Middle frontal gyrus (tissue), 1 donor: ENCODE results near the gene SPEN.

ENCODE experiments used
- DNase-seq: peaks from one replicate; pipeline ENCODE4 v3.0.0-alpha.2; 2015; ENCODE audit warnings: low spot score; ENCODE audit errors: extremely low spot score

The SPEN gene

DNA sequence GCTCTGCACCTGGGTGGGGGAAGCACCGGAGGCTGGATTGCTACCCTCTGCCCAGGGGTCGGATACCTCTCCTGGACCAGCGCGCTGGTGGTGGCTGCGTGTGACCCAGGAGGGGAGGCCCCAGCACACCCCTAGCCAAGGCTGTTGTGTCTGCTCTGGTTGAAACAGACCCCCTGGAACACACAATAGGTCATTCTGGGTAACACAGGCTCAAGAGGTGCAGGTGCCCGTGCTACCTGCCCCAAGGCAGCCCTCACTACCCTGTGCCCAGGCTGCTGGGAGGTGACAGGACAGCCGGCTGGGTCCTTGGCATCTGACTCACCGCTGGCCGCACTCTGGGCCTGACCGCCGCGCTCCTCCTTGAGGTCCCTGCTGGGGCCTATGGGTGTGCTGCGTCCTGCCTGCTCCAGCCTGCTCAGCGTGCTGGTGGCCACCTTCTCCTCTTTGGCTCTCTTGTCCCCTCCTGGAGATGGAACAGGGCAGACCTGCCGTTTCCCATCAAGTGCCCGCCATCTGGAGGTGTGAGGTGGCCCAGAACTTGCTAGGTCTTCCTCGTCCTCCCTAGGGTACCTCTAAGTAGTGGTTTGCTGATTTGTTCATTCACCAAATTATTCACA is 98.4 kb downstream of the SPEN start:
- DNase-seq = no peak

DNA sequence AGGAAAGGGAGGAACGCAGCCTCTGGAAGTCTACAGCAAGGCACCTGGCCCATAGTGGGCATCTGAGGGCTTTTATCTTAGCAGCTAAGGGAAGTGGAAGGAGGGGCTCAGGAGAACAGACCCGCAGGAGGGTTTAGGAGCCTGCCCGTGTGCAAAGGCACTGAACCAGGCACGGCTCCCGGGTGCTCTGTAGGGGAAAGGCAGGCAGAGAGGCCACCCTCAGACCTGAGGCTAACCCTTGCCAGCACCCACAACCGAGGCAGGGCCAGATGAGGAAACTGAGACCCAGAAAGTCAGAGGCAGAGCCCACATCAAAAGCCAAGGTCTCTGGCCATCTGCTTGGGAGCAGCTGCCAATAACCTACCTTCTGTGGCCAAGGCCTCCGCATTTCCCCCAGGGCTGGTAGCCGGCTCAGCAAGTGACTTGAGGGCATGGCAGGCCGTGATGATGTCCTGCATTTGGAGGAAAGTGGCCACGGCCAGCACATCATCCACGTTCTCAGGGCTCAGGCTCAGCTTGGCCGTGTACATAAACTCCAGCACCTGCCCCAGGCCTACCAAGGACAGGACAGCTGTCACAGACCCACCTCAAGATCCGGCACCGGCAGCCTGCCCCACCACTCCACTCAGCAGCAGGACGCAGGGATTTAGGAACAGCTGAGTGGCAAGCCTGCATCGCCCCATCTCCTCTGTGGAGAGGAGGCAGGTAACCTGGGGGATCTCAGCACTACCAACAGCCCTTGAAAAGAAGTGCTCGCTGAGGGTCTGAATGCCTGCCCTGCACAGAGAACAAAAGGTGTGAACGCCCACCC is 99.3 kb downstream of the SPEN start:
- no peak for DNase-seq

- no peak for DNase-seq
These were observed 100.0 kb downstream of the SPEN start for GRCh38 chr1:15947382-15948090.

DNA sequence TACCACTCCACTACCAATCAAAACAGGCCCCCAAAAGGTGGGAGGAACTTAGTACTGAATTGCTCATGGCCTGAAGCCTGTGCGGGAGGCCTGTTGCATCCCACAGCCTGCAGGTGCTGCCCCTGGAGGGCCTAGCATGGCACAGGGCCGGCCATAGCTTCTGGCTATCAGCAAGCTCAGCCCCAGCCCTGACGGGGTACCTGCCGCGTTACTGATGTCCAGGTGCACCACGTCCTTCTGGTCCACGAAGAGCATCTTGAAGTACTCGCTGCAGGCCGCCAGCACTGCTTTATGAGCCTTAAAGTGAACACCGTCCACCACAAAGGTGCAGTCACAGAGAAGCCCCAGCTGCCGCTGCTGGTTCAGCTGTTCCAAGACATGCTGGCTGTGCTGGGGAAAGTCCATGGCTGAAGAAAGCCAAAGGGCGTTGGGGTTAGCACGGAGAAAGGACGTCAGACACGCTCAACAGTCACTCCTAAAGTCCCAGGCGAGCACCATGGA is 100.6 kb downstream of the SPEN start:
- DNase-seq = no peak

GRCh38 chr1:15948595-15949452 is 101.3 kb downstream of the SPEN start:
- DNase-seq = no peak

DNA sequence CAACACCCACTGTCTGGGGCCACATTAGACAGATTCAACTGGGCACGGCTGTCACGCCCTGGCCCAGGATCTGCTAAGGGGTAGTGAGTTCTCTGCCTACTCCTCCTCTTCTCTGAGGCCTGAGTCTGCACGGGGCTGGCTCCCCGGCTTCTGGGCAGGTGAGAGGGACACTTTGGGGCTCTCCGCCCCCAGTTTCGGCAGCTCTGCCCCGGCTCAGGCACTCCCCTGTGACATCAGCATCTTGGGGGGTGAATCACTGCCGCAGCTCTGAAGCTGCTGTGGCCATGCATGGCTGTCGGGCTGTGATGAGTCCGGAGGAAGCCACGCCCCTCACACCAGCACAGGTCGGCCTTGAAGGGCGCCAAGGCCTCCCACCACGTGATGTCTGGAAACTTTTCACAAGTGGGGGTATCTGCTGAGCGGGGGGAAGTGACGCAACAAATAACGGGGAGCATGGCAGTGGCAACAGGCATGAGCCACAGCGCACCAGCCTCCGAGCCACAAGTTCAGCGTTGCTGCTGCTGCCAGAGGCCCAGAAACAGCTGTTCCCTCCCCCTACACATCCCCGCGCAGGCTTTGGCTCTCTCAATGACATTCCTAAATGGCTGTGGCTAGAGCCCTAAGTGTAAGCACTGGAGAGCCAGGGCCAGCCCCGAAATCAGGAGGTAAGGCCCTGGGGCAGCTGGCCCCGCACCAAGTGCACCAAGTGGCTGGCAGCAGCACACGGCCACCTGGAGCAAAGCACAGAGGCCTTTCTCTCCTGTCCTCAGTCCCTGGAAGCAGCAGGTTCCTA is 102.1 kb downstream of the SPEN start:
- DNase-seq = no peak

GRCh38 chr1:15950302-15950701 is 102.8 kb downstream of the SPEN start:
- no peak for DNase-seq

- DNase-seq = no peak
These were observed 103.3 kb downstream of the SPEN start for GRCh38 chr1:15950763-15951295.

DNA sequence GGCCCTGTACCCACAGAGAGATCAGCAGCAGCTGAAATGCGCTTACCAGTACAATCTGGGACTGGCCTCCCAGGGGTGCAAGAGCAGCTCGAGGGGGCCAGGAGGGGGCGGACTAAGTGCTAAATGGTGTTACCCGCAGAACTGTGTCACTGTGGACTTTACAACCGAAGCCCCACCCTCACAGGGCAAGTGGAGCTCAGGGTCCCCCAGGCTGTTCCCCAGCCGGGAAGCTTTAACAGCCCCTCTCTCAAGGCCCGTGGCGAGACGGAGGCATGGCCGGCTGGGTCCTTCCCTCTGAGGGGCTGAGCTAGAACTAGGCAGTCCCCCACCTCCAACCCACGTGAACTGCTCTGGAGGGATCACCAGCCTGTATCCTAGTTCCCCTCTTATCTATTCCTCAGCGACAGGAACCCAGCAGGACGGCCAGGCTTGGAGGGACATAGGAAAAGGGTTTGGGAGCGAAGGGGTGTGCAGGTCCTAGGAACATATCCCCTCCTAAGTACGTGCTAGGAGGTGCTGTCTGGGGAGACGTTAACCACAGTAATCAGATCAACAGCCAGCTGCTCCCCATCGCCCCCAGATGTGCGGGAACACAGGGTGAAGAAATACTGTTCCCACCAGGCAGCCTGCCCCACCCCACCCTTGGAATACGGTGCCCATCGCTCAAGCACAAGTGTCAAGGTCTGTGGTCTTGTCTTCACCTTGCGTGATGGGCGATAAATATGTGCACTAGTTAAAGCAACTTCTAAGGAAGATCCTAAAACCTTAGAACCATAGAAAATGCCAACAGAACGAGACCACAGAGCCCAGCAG is 104.0 kb downstream of the SPEN start:
- DNase-seq = no peak

DNA sequence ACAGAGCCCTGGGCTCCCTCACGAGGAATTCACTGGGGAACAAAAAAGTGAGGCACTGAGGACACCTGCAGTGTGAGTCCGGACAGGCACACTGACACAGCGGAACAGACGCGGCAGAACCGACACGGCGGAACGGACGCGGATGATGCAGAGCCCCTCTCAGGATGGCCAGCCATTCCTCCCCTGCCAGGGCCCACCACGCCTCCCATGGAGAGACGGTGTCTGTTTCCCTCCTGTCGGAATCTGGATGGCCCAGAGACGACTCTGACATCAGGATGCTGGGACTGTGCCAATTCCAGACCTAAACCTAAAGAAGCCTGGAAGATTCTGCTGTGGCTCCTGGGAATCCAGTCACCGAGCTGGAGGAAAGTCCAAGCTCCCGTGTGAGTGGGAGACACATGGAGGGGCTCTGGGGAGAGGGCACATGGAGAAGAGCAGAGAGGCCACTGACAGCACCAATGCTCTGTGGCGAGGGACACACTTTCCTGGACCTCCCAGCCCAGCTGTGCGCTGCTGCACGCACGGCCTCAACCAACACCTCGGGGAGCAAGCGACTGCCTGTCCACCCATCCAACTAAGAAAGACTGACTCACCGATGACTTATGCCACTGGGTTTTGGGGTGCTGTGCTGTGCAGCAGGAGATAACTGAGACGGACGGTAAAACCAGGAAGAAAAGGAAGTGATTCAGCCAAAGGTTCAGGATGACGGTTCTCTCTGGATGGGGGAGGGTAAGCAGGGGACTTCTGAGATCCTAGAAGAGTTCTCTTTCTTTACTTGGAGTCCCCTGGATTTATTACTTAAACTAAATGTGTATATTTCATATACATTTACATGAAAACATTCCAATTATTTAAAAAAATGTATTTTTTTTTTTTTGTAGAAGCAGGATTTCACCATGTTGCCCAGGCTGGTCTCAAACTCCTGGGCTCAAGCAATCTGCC is 105.1 kb downstream of the SPEN start:
- DNase-seq = no peak

- DNase-seq = no peak
These were observed 105.8 kb downstream of the SPEN start for GRCh38 chr1:15953294-15953771.

GRCh38 chr1:15953791-15954241 is 106.3 kb downstream of the SPEN start:
- DNase-seq = no peak

DNA sequence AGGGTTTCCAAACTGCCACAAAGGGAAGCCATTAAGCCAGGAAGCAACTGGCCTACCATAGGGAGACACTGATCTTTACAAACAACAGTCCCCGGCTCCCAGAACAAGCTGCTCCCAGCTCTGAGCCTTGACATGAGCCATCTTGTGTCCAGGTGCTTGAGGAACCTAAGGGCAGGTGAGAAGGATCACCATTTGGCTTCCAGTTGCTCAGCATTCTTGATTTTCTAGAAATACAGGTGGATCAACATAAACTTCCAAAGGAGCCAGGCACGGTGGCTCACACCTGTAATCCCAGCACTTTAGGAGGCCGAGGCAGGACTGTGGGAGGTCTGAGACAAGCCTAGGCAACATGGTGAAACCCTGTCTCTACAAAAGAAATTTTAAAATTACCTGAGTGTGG is 106.8 kb downstream of the SPEN start:
- no peak for DNase-seq

GRCh38 chr1:15955552-15955951 is 108.0 kb downstream of the SPEN start:
- DNase-seq = no peak

- no peak for DNase-seq
These were observed 108.6 kb downstream of the SPEN start for GRCh38 chr1:15956150-15956549.

- no peak for DNase-seq
These were observed 110.0 kb downstream of the SPEN start for GRCh38 chr1:15957221-15958095.

GRCh38 chr1:15958111-15958510 is 110.6 kb downstream of the SPEN start:
- no peak for DNase-seq
